Measurements from ENCODE around the gene LRRC3. TPM values are rescaled to one million over a fixed set of nuclear protein-coding genes. Genes with fewer than 3 reads are reported as not detected.

Gene LRRC3
- total RNA-seq, 4 donors from 2014 or later: 3.9 to 6.2 (median 4.7) TPM

DNA sequence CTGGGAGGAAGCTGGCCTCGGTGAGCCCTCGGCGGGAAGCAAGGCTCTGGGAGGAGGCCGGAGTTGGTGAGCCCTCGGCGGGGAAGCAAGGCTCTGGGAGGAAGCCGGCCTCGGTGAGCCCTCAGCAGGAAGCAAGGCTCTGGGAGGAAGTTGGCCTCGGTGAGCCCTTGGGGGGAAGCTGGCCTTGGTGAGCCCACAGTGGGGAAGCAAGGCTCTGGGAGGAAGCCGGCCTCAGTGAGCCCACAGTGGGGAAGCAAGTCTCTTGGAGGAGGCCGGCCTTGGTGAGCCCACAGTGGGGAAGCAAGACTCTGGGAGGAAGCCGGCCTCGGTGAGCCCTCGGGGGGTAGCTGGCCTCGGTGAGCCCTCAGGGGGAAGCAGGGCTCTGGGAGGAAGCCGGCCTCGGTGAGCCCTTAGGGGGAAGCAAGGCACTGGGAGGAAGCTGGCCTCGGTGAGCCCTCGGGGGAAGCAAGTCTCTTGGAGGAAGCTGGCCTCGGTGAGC lies 48.6 kb downstream of the LRRC3 start:
- peaks cover 29% of the 10 kb centered on the region for H3K27me3 ChIP-seq
- TF ChIP-seq POLR2A (IDR thresholded peaks at IDR 0.05): no peak
- TF ChIP-seq, protein P1, sequence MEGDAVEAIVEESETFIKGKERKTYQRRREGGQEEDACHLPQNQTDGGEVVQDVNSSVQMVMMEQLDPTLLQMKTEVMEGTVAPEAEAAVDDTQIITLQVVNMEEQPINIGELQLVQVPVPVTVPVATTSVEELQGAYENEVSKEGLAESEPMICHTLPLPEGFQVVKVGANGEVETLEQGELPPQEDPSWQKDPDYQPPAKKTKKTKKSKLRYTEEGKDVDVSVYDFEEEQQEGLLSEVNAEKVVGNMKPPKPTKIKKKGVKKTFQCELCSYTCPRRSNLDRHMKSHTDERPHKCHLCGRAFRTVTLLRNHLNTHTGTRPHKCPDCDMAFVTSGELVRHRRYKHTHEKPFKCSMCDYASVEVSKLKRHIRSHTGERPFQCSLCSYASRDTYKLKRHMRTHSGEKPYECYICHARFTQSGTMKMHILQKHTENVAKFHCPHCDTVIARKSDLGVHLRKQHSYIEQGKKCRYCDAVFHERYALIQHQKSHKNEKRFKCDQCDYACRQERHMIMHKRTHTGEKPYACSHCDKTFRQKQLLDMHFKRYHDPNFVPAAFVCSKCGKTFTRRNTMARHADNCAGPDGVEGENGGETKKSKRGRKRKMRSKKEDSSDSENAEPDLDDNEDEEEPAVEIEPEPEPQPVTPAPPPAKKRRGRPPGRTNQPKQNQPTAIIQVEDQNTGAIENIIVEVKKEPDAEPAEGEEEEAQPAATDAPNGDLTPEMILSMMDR (IDR thresholded peaks at IDR 0.05): no peak
- no peak for TF ChIP-seq EP300 (IDR thresholded peaks at IDR 0.05)
- H3K4me3 ChIP-seq: no peak overlapping the region
- no peaks in the 10 kb centered on the region for H3K4me1 ChIP-seq
- no peak overlapping the region for H3K27ac ChIP-seq
- 60% methylated on average over 20 of the region's 20 CpGs for WGBS
- H3K9me3 ChIP-seq: no peaks in the 10 kb centered on the region
- H3K36me3 ChIP-seq: no peaks in the 10 kb centered on the region
- DNase-seq (ENCODE audit: low spot score in 2 of 2): no peak

DNA sequence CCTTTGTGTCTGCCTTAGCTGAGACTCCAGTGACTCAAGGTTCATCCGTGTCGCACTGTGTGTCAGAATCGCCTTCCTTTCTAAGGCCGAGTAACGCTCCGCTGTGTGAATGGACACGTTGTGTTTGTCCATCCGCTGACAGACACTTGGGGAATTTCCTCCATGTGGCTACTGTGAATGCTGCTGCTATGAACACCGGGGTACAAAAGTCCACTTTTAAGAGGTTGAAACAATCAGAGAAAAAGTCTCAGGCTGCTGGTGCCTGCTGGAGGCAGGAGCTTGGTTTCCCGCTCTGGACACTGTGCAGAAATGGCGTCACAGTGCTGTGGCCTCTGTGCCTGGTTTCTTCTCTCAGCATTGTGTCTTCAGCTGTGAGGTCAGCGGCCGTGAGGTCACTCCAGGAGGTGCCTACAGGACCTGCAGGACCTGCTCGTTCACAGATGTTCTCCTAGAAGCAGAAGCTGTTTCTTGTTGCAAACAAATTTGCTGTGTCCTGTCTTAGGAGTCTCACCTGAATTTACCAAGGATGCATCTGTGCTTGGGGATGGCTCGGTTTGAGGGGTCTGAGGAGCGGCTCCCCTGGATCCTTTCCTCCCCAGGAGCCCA lies 50.5 kb downstream of the LRRC3 start:
- Histone ChIP-seq H3K36me3 (no peaks in the 10 kb centered on the region), H3K4me3 (no peak overlapping the region), H3K27ac (no peak overlapping the region), H3K9me3 (no peaks in the 10 kb centered on the region), H3K27me3 (peaks cover 36% of the 10 kb centered on the region), H3K4me1 (peaks cover 16% of the 10 kb centered on the region)
- TF ChIP-seq POLR2AphosphoS5 (IDR thresholded peaks at IDR 0.05) (no peak), POLR2A (IDR thresholded peaks at IDR 0.05) (no peak), EP300 (IDR thresholded peaks at IDR 0.05) (no peak)
- TF ChIP-seq, protein P1 (IDR thresholded peaks at IDR 0.05): no peak
- no peak for DNase-seq (ENCODE audit: low spot score in 2 of 2)
- WGBS: 75% methylated on average over 10 of the region's 16 CpGs

DNA sequence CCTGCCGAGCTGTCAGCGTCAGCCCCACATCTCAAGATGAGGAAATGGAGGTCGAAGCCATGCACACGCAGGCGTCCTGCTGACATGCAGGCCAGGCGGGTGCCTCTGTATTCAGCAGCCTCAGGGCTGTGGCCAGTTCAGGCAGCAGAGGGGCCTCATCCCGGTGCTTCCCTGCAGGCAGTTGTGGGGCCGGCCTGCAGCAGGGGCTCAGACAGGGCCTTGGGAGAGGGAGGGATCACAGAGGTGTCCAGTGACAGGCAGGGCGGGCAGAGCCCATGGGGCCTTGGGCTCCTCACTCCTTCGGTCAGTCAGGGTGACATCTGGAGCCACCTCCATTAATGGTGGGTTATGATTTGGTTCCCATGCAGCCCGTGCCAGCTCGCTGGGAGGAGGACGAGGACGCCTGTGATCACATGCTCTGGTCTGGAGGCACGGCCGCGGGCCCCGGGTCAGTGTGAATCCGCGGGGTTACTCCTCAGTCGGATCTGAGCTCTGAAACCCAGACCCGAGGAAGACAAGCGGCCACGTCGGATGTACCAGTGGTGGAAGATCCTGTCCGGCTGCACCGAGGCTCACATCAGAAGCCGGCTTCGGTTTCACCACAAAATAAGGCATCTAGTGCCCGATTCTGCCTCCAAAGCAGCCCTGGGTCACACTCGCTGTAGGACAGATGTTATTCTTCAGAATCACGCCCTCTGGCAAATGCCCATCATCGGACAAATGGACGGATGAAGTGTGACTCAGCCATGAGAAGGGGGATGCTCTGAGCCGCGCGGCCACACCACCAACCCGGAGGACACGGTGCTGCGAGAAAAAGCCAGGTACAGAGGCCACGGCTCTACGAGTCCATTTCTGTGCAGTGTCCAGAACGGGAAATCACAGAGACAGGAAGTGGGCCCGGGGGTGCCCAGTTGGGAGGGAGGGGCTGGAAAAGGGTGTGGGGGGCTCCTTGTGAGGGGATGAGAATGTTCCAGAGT lies 51.3 kb downstream of the LRRC3 start:
- H3K27ac ChIP-seq: no peak overlapping the region
- TF ChIP-seq, protein P1 (IDR thresholded peaks at IDR 0.05): no peak
- TF ChIP-seq POLR2A (IDR thresholded peaks at IDR 0.05): no peak
- no peak for TF ChIP-seq POLR2AphosphoS5 (IDR thresholded peaks at IDR 0.05)
- TF ChIP-seq EP300 (IDR thresholded peaks at IDR 0.05): no peak
- H3K27me3 ChIP-seq: peaks cover 38% of the 10 kb centered on the region
- H3K9me3 ChIP-seq: no peaks in the 10 kb centered on the region
- no peaks in the 10 kb centered on the region for H3K36me3 ChIP-seq
- peaks cover 19% of the 10 kb centered on the region for H3K4me1 ChIP-seq
- no peak for DNase-seq (ENCODE audit: low spot score in 2 of 2)
- no peak overlapping the region for H3K4me3 ChIP-seq
- 84% methylated on average over 31 of the region's 44 CpGs for WGBS

DNA sequence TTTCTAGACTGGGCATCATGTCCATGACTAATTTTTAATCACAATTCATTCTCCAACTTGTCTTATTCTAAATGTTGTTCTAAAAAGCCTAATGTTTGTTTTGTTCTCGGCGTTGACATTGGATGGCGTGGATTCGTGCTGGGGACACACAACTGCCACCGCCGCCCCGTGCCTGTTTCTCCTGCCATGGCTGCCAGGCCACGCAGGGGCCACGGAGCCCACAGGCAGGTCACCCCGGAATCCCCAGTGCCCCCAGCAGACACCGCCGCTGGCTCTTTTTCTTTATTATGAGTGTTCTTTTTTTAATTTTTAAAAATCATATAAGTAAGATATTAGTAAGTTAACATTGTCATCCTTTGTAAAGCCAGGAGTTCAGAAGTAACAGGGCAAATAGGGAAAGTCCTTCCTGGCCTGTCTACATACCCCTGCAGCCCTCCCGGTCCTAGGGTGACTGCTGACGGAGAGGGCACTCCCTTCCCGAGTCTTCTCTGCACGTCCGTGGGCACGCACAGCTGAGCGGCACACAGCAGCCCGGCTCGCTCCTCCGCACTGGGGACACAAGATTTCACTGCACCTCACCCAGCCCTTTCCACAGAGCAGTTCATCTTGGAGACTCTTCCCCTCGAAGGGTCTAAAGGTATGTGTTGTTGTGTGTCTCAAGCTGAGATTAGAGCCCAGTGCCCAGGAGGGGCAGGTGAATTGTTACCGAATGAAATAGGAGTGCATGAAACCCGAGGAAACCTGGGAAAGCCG lies 52.5 kb downstream of the LRRC3 start:
- 90% methylated on average over 26 of the region's 26 CpGs for WGBS
- Histone ChIP-seq H3K9me3 (no peaks in the 10 kb centered on the region), H3K36me3 (no peaks in the 10 kb centered on the region), H3K27ac (no peak overlapping the region), H3K4me1 (peaks cover 19% of the 10 kb centered on the region), H3K4me3 (no peak overlapping the region), H3K27me3 (peaks cover 44% of the 10 kb centered on the region)
- TF ChIP-seq, protein P1 (IDR thresholded peaks at IDR 0.05): no peak
- TF ChIP-seq POLR2A (IDR thresholded peaks at IDR 0.05) (no peak), EP300 (IDR thresholded peaks at IDR 0.05) (no peak), POLR2AphosphoS5 (IDR thresholded peaks at IDR 0.05) (no peak)
- DNase-seq (ENCODE audit: low spot score in 2 of 2): no peak

Data from suprapubic skin (tissue), 4 donors.